Psoas muscle (tissue), 8 donors: ENCODE measurements around the gene RAET1G. TPM values are rescaled to one million over a fixed set of nuclear protein-coding genes. Genes with fewer than 3 reads are reported as not detected.
"Not testable (repeated sequence)": the region's sequence is repeated elsewhere in the genome, so short reads cannot be mapped to it uniquely, and the experiment has no call there.

ENCODE experiments used
- ATAC-seq, 4 donors: fragments of 200-7000 bp; cut with Tn5 transposase; one replicate each; pipeline ENCODE4 v1.9.1; 2020; ENCODE audit warnings: moderate library complexity in 3 of 4, mild to moderate bottlenecking in 2 of 4
- DNase-seq, 2 donors: peaks; one replicate each; pipeline ENCODE4 v3.0.0-alpha.2; 2020
- H3K27ac ChIP-seq: fragments of 200-600 bp; one replicate; pipeline ENCODE4 v1.8.0; 2022
- H3K27me3 ChIP-seq, 3 donors: fragments of 200-600 bp in 1 of 3; one replicate each; pipeline versions ENCODE4 v1.6.1 to v1.8.0; 2013 to 2022; ENCODE audit warnings: low read length in 2 of 3, mild to moderate bottlenecking in 2 of 3, moderate library complexity in 1 of 3; ENCODE audit not compliant: insufficient read depth in 3 of 3
- H3K36me3 ChIP-seq, 2 donors: fragments of 200-600 bp in 1 of 2; one replicate each; pipeline versions ENCODE4 v1.6.1 to v1.8.0; 2013 to 2022; ENCODE audit warnings: low read depth in 1 of 2, mild to moderate bottlenecking in 1 of 2, moderate library complexity in 1 of 2; ENCODE audit not compliant: insufficient read depth in 1 of 2
- H3K4me1 ChIP-seq: fragments of 200-600 bp; one replicate; pipeline ENCODE4 v1.8.0; 2022
- H3K4me3 ChIP-seq: fragments of 200-600 bp; one replicate; pipeline ENCODE4 v1.8.0; 2022; ENCODE audit warnings: mild to moderate bottlenecking
- H3K9me3 ChIP-seq: fragments of 200-600 bp; one replicate; pipeline ENCODE4 v1.8.0; 2022
- WGBS, 3 donors: extraction: QIAGEN DNeasy Blood & Tissue Kit; methylation state at CpG; one replicate each; pipeline versions ENCODE4 v1.1.6 to v1.1.7; 2013; 5-methylcytosine and 5-hydroxymethylcytosine counted together
- intact Hi-C, 2 donors: fragments of 100-400 bp; cut with DNase I; formaldehyde crosslinking; loops; one replicate each; pipeline versions ENCODE4 v1.11.0 to v1.14.2; 2022
- polyA plus RNA-seq, 3 donors: library from polyadenylated mRNA; stranded (reverse); fragments of 200-250 nt; gene quantifications; one replicate each; pipeline ENCODE4 v1.2.3, GENCODE V29; 2013
- total RNA-seq, 4 donors: library from RNA; stranded (reverse); fragmentation: NEBNext Ultra II Directional in 2 of 4; extraction: Animal tissue kit (Norgen Biotek cat#: 25700) in 2 of 4; gene quantifications; one replicate each; pipeline versions ENCODE4 v1.2.1 to v1.2.4, GENCODE V29; 2021 to 2023
- TF ChIP-seq, protein P1 (sequence below): fragments of 200-600 bp; IDR thresholded peaks from one replicate; pipeline ENCODE4 v1.8.0; 2022; ENCODE audit warnings: antibody characterized with exemption
- donor health status: healthy with polysubstance abuse.
- donor health status: DM: no; HTN: no; CAD: no; lungs with moderate emphysema.
- donor health status: Bipolar disorder and iron deficiency.
- donor health status: healthy.
- donor health status: DM: yes; HTN: yes; CAD: no.
- donor health status: DM: no; HTN: no; CAD: no.
- donor health status: DM: no; HTN: no; CAD: no.
- donor health status: DM: yes; HTN: yes; CAD: no.

The RAET1G gene
- total and polyA plus RNA-seq, 7 donors = 0.04 to 1.1 (median 0.52) TPM; not detected in 1

DNA sequence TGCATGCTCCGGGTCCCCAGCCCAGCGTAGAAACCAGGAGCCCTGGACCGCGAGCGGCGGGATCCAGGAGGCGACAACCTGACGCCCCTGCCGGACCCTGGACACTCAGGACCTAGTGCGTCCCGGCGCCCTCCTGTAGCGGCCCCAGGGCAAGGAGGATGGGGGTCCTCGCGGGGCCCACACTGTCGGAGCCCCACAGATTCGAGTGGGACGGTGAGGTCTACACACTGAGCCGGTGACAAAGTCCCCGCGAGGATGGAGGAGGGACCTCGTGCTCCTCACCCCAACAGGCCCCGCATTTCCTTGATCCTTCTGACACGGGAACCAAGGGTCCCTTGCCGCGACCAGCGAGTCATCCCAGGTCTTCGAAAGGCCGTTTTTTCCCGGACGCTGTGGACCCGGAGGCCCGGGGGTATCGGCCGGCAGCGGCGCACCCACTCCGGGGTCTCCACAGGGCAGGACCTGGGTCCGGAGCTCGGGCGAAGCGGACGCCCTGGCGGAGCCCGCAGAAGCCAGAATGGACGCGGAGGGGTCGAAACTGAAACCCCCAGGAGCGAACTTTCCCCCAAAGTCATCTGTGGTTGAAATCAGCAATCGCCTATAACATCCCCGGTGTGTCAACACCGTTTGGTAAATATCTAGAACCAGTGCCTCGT, 31.5 kb upstream of the RAET1G start:
- H3K36me3 ChIP-seq, H3K27ac ChIP-seq, H3K9me3 ChIP-seq, DNase-seq, H3K4me3 ChIP-seq, H3K4me1 ChIP-seq, intact Hi-C loops: not testable (repeated sequence)
- peak in 2 of 4 donors; percentile 35 to 52 for ATAC-seq
- whole genome bisulfite sequencing, 3 donors = 2 to 5% (median 4%) methylated on average over 16 to 35 of the region's 53 CpGs
- peaks cover 0 to 74% (median 7%) of the 10 kb centered on the region in 3 donors for H3K27me3 ChIP-seq

DNA sequence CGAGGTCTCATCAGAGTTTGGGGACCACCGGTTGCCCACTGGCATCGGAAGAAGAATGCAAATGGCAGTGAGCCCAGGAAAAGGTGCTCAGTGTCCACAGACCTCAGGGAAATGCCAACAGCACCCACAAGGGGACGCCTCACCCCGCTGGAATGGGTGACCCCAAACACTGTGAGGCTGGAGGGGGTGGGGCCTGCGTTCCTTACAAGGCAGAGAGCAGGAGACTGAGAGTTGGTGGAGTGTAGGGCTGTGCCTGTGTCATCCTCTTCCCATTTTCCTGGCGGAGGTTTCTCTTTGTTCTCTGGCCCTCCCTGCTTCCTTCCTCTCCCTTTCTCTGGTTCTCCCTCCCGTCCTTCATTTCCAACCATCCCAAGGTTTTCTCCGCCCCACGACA, 31.0 kb upstream of the RAET1G start:
- peak; percentile 40 to 65 (median 58) for ATAC-seq
- intact Hi-C loops, DNase-seq, H3K36me3 ChIP-seq, H3K4me1 ChIP-seq, H3K9me3 ChIP-seq, H3K4me3 ChIP-seq, H3K27ac ChIP-seq: not testable (repeated sequence)
- 0 to 11% (median 0%) methylated on average over 1 to 3 of the region's 10 CpGs for WGBS, 3 donors
- H3K27me3 ChIP-seq = peaks cover 0 to 73% (median 7%) of the 10 kb centered on the region in 3 donors

GRCh38 chr6:149953390-149953789, 30.5 kb upstream of the RAET1G start:
- intact Hi-C loops = not testable (repeated sequence)

GRCh38 chr6:149951626-149952025, 28.7 kb upstream of the RAET1G start:
- intact Hi-C loops = no loop called here
- Histone ChIP-seq H3K36me3 (no peaks in the 10 kb centered on the region), H3K27me3 (peaks cover 0 to 62% (median 7%) of the 10 kb centered on the region in 3 donors), H3K9me3 (no peaks in the 10 kb centered on the region), H3K27ac (no peak overlapping the region), H3K4me1 (no peaks in the 10 kb centered on the region), H3K4me3 (no peak overlapping the region)
- TF ChIP-seq, protein P1, sequence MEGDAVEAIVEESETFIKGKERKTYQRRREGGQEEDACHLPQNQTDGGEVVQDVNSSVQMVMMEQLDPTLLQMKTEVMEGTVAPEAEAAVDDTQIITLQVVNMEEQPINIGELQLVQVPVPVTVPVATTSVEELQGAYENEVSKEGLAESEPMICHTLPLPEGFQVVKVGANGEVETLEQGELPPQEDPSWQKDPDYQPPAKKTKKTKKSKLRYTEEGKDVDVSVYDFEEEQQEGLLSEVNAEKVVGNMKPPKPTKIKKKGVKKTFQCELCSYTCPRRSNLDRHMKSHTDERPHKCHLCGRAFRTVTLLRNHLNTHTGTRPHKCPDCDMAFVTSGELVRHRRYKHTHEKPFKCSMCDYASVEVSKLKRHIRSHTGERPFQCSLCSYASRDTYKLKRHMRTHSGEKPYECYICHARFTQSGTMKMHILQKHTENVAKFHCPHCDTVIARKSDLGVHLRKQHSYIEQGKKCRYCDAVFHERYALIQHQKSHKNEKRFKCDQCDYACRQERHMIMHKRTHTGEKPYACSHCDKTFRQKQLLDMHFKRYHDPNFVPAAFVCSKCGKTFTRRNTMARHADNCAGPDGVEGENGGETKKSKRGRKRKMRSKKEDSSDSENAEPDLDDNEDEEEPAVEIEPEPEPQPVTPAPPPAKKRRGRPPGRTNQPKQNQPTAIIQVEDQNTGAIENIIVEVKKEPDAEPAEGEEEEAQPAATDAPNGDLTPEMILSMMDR = no peak
- no peak for DNase-seq
- 67 to 88% (median 77%) methylated on average over 3 of the region's 3 CpGs for WGBS, 3 donors
- ATAC-seq = no peak

More at GRCh38 chr6:149953390-149953789, 30.5 kb upstream of the RAET1G start:
- not testable (repeated sequence) for H3K36me3 ChIP-seq, DNase-seq, H3K4me1 ChIP-seq, H3K4me3 ChIP-seq, H3K27ac ChIP-seq, ATAC-seq, H3K9me3 ChIP-seq
- peaks cover 0 to 71% (median 7%) of the 10 kb centered on the region in 3 donors for H3K27me3 ChIP-seq
- WGBS, 3 donors = 27 to 47% (median 28%) methylated on average over 2 of the region's 2 CpGs

GRCh38 chr6:149951096-149951495, 28.2 kb upstream of the RAET1G start:
- TF ChIP-seq, protein P1 = no peak
- no peak overlapping the region for H3K4me3 ChIP-seq
- H3K36me3 ChIP-seq = no peaks in the 10 kb centered on the region
- no peak overlapping the region for H3K27ac ChIP-seq
- ATAC-seq (no peak), DNase-seq (no peak)
- peaks cover 0 to 59% (median 7%) of the 10 kb centered on the region in 3 donors for H3K27me3 ChIP-seq
- 66 to 71% (median 70%) methylated on average over 9 of the region's 9 CpGs for WGBS, 3 donors
- intact Hi-C loops = no loop called here
- no peaks in the 10 kb centered on the region for H3K9me3 ChIP-seq
- H3K4me1 ChIP-seq = no peaks in the 10 kb centered on the region

DNA sequence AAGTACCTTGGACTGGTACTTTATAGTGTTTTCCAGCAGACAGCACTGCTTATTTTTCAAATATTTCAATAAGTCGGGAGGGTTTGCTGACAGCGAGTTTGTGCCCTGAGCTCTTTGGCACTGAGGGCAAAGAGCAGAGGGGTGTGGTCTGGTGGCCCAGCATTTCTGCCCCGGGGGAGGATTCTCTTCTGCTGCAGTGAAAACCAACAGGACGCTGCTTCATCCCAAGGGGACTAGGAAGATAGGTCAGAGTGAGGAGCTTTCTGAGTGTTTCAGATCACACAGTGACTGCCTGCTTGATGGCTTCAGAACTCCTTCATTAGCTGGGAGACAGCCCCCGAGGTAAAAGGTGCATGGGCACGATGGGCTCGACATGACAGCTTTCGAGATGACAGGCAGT, 27.5 kb upstream of the RAET1G start:
- Histone ChIP-seq H3K27ac (no peak overlapping the region), H3K4me1 (no peaks in the 10 kb centered on the region), H3K4me3 (no peak overlapping the region), H3K9me3 (no peaks in the 10 kb centered on the region), H3K27me3 (peaks cover 0 to 52% (median 7%) of the 10 kb centered on the region in 3 donors), H3K36me3 (no peaks in the 10 kb centered on the region)
- DNase-seq = no peak
- ATAC-seq = no peak
- intact Hi-C loops = no loop called here
- WGBS, 3 donors = 32 to 46% (median 43%) methylated on average over 8 of the region's 8 CpGs
- TF ChIP-seq, protein P1 = no peak
